GM23248 (cell line): ENCODE measurements around the gene MFNG.

Experiments
- EZH2 ChIP-seq: fragments of 200-600 bp; sonication (generic); IDR thresholded peaks from 2 replicates; pipeline ENCODE4 v1.6.1; 2018; ENCODE audit warnings: antibody characterized with exemption, mild to moderate bottlenecking; ENCODE audit not compliant: insufficient read depth, poor library complexity, severe bottlenecking
- EZH2phosphoT487 ChIP-seq: fragments of 200-600 bp; sonication (generic); IDR thresholded peaks from 2 replicates; pipeline ENCODE4 v1.6.1; 2018; ENCODE audit warnings: antibody characterized with exemption, moderate library complexity, mild to moderate bottlenecking, low read depth; ENCODE audit not compliant: insufficient read depth

GRCh38 chr22:37521236-37521739 is 35.1 kb upstream of the MFNG start:
- no peak for TF ChIP-seq EZH2
- TF ChIP-seq EZH2phosphoT487: no peak
